Astrocyte of the hippocampus (primary cell): Measurements from ENCODE around the gene ACER2.
"Not testable (repeated sequence)": the region's sequence is repeated elsewhere in the genome, so short reads cannot be mapped to it uniquely, and the experiment has no call there.

Source experiments
- DNase-seq: peaks from one replicate; pipeline ENCODE4 v3.0.0; 2011; ENCODE audit warnings: low read depth, low spot score

Gene ACER2

DNA sequence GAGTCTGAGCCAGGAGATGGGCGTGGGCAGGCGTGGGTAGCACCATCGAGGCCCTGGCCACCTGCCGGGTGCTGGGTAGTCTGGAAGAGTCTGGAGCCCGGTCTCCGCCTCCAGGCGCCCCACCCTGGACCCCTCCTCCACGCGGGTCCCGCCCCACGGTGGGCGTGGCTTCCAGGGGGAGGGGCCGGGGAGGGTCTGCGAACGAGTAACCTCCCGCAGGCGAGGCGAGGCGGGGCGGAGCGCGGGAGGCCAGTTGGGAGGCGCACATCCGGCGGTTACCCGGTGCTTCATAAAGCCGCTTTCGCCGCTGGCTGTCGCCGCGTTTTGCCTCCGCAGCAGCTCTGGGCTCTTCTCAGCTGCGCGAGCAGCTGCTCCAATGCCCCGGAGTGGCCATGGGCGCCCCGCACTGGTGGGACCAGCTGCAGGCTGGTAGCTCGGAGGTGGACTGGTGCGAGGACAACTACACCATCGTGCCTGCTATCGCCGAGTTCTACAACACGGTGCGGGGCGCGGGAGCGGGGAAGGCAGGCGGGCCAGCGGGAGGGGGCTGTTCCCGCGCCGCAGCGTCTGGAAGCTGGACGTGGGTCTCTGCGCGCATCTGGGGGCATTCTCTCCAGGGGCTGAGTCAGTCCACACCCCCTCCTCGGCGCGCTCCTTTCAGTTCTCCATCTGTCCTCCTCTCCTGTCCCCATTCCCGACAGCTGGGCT, at the start of gene ACER2:
ACER2 (plus strand) TSS at position 317 of the 708 bp plus-strand sequence; CDS start at position 393, 76 bp downstream.
- peak; percentile 97 for DNase-seq

DNA sequence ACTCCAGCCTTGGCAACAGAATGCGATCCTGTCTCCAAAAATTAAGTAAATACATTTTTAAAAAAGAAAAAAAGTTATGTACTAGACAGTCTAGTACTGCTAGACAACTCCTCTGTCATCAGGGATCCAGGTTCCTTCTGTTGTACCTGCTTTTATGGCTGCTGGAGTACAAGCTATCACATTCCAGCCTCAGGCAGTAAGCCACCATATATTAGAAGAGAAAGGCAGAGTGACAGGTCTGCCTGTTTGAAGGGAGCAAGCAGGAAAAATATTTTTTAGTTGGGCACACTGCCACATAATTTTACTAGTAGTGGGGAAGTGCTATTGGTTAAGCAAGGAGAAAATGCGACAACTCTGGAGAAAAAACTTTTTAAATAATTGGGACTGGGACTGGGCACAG, 39.7 kb upstream of the ACER2 start:
- no peak for DNase-seq

DNA sequence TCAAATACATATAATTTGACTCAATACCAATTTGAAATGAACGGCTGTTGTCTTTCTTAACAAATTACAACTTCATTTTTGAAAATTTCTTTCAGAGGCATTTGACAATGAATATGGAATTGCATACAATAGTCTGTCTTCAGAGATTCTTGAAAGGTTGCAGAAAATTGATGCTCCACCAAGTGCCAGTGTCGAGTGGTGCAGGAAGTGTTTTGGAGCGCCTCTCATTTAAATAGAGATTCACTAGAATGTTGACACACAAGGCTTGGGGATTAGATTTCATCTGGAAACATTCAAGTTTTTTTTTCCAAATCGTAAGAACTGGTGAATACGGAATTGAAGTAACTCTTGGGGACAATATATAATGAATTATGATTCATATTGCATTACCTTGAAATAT, 36.9 kb upstream of the ACER2 start:
- no peak for DNase-seq

DNA sequence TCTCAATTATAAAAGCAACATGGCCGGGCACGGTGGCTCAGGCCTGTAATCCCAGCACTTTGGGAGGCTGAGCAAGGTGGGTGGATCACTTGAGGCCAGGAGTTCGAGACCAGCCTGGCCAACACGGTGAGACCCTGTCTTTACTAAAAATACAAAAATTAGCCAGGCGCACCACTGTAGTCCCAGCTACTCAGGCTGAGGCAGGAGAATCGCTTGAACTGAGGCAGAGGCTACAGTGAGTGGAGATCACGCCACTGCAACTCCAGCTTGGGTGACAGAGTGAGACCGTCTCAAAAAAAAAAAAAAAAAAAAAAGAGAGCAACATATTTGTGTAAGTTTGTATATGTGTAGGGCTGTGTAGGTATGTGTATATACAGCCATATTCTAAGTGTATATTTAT, 36.2 kb upstream of the ACER2 start:
- no peak for DNase-seq

DNA sequence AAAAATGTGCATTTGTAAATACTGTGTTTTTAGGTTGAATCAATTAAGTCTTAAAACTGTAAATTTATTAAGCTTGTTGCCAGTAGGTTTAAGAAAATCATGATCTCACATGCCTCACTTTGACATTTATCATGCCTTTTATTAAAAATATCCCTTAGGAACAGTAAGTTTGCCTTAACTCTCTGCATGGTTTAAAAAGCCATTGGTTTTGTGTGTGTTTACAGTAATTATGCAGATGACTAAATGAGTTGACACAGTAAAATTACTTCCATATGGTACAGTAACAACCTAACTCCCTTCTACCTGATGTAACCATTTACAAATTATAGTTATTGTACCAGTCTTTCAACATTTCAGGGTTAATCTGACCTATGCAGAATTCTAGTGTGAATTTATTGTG, 35.3 kb upstream of the ACER2 start:
- DNase-seq, result no peak

DNA sequence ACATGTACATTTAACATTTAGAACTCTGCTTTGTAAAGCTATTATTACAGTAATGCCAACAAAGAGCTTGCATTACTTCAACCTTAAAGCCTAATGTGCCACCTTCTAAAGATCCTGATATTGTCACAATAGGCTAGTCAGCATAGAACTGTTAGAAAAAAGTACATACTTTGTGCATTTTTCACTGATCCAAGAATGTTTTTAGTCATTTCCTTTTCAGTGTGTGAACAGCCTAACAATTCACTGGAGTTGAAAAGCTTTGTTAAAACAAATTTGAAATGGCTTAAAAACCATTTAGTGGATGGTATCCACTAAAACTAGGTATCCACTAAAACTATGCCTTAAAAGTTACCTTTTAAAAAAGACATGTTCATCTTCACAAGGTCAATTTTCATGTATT, 33.3 kb upstream of the ACER2 start:
- DNase-seq, result peak; percentile 33

DNA sequence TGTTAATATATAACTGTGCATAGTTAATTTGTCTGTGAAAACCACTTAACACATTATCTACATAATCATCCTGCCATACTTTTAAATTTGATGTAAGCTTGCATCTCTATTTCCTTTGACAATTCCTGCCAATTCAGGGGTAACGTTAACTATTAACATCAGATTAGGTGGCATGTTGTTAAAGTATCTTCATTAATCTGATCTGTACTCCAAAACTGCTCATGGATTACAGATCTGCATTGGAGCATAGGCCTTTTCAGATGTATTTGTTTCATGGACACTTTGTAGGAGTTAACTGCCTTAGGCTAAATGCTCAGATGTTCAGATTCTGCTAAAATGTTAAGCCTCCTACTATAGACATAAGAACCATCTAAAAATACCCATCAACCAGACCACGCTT, 31.9 kb upstream of the ACER2 start:
- DNase-seq, result no peak

DNA sequence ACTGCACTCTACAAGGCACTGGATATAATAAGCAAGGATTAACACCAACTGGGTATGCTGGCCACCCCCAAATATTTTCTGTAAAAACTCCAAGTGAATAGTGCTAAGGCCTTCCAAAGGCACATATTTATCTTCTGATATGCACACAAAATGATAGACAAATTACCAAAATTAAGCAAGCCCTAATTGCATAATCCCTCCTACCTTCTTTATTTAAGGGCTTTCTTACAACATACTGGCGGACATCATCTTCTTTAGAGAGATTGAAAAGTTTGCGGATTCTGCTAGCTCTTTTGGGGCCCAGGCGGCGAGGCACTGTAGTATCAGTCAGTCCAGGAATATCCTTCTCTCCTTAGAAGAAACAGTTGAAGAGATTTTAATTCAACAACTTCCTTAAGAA, 30.6 kb upstream of the ACER2 start:
- no peak for DNase-seq

DNA sequence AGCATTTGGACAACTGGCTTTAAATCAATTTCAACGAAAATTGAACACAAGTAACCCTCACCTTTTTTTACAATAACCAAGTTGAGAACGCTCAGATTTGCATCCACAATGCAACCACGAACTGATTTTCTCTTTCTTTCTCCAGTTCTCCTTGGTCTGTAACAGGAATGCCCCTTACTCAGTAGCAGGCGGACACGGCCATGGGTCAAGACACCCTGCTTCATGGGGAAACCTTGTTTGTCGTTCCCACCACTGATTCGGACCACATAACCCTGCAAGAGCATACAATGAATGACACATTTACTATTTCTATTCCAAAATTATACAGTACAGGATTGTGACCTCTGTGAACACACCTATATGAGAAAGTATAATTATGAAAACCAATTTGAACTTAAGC, 30.2 kb upstream of the ACER2 start:
- DNase-seq, result no peak

DNA sequence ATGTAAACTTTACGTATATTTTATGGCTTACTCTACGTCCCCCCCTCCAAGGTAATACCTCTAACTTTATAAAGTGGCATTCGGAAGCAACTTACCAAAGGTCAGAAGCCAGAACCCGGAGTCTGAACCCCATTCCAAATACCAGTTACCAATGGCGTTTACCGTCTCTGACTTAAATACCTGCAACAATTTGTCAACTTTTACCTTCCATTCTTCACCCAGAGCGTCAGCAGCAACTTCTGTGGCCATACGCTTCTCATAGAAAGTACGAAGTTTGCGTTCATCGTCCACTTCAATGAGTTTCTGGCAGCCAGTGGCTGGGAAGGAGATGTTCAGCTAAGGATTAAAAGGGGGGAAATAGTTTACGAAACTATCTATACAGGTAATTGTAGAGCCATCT, 29.5 kb upstream of the ACER2 start:
- peak; percentile 28 for DNase-seq

DNA sequence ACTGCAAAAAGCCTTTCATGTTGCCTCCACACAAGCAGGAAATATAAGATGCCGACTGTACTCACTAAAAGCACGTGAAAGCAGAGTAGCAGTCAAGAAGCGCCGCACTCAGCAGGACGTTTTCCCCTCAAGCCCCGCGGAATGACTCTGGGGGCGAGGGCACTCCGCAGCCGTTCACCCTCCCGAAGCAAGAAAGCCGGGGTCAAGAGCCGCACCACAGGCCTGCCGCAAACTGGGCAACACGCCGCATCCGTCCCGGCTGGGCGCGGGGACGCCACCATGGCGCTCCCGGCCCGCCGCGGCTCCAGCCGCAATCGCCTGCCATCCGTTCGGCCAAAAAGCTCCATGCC, 29.1 kb upstream of the ACER2 start:
- no peak for DNase-seq

DNA sequence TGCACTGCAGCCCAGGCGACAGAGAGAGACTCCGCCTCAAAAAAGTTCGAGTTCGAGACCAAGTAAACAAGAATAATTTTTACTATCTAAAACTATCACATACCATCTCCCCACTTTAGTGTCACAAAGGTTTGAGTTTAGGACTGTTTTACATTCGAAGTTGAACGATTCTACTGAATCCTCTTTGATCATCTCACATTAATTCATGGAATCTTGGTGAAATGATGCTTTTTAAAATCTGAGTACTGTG, 28.1 kb upstream of the ACER2 start:
- DNase-seq, result no peak

DNA sequence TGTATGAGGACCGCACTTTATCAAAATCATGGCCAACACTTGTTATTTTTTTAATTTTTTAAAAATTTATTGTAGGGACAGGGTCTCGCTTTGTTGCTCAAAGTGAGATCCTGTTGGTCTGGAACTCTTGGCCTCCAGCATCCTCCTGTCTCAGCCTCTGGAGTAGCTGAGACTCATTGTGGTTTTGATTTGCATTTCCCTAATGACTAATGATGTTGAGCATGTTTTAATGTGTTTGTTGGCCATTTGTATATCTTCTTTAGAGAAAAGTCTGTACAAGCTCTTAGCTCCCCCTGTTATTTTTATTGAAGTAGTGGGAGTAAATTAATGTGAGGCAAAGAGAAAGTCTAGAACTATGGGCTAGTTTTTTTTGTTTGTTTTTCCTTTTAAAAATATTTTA, 27.2 kb upstream of the ACER2 start:
- no peak for DNase-seq

DNA sequence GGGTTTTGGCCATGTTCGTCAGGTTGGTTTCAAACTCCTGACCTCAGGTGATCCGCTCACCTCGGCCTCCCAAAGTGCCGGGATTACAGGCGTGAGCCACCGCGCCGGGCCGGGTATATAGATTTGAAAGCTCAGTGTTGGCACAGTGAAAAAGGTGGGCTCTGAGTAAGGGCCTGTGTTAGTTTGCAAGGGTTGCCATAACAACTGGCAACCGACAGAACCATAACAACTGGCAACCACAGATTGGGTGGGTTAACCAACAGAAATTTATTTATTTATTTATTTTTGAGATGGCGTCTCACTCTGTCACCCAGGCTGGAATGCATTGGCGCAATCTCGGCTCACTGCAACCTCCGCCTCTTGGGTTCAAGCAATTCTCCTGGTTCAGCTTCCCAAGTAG, 23.6 kb upstream of the ACER2 start:
- not testable (repeated sequence) for DNase-seq

DNA sequence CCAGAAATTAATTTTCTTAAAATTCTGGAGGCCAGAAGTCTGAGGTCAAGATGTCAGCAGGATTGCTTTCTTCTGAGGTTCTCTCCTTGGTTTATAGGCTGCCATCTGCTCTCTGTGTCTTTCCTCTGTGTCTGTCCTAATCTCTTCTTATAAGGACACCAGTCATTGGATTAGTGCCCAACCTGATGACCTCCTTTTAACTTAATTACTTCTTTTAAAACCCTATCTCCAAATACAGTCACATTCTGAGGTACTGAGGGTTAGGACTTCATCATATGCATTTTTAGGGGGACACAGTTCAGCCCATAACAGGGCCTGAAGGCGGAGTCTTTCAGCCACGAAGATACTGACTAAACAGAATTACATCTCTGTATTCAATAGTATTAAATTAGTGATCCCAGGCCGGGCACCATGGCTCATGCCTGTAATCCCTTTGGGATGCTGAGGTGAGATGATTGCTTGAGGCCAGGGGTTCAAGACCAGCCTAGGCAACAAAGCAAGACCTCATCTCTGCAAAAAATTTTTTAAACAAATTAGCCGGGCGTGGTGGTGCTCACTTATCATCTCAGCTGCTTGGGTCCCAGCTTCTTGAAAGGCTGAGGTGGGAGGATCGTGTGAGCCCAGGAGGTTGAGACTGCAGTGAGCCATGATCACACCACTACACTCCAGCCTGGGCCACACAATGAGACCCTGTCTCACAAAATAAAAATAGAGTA, 22.9 kb upstream of the ACER2 start:
- no peak for DNase-seq

DNA sequence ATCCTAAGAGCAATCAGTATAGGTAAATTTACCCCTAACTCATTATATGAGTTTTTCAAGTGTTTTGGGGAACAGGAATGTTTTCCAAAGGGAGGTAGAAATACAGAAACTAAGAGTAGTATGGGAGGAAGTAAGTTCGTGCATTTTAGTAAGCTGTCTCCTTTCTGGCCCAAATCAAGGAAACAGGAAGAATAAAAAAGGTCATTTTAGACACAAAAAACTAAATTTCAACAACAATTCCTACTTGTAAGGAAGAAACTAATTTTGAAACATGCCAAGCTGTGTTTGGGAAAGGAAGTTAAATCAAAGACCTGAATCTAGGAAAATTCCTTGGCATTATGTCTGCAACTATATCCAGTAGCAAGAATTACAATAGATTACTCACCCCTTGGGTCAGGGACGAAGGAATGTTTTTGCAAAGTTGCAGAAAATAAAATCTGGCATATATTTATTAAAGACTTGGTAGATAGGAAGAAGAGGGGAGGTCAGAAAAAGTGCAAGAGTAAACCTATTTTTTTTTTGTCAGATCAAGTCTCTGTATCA, 22.2 kb upstream of the ACER2 start:
- no peak for DNase-seq

DNA sequence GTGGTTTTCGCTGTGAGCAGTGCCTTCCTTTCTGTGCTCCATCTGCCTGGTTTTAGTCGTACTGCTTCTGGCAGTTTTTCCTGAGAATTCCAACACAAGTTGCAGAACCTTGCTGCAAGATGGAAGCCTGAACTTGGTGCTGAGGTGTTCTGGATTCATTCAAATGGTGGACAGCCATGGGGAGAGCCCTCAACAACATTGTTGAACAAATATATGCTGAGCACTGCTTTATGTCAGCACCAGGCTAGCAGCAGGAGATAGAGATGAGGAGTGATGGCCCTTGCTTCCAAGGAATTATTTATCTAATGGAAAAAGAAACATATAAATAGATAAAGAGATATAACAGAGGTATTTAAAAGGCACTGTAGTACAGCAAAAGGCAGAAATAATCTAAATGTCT, 21.5 kb upstream of the ACER2 start:
- DNase-seq, result no peak

DNA sequence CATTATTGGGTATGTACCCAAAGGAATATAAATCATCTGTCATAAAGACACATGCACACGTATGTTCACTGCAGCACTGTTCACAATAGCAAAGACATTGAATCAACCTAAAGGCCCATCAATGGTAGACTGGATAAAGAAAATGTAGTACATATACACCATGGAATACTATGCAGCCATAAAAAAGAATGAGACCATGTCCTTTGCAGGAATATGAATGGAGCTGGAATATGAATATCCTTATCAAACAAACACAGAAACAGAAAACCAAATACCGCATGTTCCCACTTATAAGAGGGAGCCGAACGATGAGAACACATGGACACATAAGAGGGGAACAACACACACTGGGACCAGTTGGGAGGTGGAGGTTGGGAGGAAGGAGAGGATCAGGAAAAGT, 19.3 kb upstream of the ACER2 start:
- DNase-seq, result not testable (repeated sequence)

DNA sequence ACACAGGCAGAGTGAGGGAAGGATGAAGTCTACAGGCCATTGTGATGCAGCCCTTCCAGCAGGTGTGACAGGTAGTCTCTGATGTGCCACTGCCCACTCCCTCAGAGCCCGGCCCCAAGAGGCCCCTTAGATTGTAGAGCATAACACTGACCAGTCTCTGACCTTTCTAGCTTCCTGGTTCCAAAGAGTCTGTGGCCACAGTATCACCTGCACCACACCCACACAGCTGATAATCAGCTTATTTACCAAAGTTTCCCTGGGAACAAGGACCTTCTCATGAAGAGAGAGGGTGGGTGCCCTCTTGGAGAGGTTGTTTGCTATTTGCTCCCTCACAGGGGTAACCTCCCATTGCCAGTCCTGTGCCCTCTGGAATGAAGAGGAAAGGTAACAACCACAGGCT, 11.0 kb upstream of the ACER2 start:
- DNase-seq, result no peak

DNA sequence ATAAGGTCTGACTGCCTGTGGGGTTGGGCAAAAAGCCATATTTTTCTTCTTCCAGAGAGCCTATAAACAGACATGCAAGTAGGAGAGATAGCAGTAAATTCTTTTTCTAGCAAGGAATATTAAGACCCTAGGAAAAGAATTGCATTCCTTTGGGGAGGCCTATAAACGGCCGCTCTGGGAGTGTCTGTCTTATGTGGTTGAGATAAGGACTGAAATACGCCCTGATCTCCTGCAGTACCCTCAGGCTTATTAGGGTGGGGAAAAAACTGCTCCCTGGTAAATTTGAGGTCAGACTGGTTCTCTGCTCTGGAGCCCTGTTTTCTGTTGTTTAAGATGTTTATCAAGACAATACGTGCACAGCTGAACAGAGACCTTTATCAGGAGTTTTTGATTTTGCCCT, 5.6 kb upstream of the ACER2 start:
- not testable (repeated sequence) for DNase-seq

DNA sequence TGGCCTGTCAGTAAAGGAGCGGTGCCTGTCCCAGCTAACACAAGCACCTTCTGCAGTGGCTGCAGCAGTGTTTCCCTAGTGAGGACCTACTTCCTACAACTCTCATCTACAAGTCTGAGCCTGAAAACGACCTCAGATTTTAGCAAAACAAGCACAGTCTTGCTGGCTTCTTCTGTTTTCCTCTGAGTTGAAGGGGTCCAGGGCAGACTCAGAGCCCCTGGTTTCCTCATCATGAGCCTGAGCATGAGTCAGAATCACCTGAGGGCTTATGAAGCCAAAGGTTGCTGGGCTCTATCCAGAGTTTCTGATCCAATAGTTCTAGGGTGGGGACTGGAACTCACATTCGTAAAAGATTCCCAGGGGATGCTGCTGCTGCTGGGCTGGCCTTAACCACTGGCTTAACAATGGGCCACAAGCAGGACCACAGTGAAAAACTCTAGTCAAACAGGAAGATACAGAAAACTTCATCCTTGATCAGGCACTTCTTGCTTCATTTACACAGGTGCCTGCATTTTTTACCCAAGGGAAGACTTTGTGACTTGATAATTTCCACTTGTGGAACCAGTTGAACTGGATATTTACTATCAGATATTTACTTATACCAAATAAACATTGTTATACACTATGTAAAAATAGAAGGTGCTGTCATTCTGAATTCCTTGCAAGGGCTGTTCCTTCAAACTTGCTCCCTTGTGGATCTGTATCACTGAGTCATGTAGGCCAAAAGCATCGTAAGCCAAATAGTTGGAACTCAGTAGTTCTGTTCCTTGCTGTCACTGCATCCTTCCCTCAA, 4.3 kb upstream of the ACER2 start:
- no peak for DNase-seq

DNA sequence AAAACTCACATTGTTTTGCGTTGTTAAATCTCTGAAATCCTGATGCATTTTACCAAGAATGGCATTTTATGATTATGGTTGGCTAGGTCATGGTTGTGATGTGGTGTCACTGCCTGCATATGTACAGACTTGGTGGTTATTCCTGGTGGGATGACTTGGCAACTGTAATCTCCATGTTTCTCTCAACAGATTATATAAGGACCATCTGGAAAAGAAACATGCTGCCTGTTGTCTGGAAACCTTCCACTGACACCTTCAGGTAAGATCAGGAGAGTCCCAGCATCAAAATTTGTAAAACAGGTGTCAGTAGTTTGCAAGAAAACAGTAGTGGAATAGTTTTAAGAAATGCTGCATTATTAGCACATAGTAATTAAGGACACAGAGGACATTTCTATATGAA, 3.0 kb upstream of the ACER2 start:
- no peak for DNase-seq

DNA sequence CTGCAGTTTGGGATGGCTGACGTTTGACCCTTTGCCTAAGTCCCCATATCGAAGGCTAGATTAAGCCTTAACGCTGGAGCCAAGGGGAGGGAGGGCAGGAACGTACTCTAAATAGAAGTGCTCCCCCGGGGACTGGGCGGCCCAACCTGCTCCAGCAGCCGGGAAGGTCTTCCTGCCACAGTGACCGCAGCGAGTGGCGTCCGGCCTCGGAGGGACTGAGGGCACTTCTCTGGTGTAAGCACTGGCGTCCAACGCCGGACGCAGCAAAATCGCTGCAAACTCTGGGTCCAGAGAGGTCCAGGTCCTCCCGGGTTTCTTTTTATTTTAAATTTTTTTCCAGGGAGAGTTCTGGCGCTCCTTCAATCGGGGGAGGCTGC, 505 bp upstream of the ACER2 start:
- no peak for DNase-seq
